ENCODE measurements around the gene ANO4.
"Not testable (repeated sequence)": the region's sequence is repeated elsewhere in the genome, so short reads cannot be mapped to it uniquely, and the experiment has no call there.

ANO4 gene

DNA sequence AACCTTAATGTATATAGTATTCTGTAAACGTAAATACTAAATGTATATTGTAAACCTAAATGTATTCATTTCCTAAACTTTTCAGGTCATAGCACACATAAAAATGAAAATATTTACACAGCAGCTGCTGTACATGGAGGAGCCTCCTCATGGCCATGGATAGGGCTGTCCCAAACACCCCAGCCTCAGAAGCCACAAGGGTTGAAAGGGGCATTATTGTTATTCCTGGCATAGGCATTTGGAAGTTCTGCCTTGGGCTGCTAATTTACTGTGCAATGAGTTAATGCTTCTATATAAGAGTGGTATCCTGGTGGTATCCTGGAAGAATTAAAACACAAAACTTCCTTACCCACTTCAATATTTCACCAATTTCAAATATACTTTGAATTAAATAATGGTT, 256.1 kb downstream of the ANO4 start:
- no peak for DNase-seq

DNA sequence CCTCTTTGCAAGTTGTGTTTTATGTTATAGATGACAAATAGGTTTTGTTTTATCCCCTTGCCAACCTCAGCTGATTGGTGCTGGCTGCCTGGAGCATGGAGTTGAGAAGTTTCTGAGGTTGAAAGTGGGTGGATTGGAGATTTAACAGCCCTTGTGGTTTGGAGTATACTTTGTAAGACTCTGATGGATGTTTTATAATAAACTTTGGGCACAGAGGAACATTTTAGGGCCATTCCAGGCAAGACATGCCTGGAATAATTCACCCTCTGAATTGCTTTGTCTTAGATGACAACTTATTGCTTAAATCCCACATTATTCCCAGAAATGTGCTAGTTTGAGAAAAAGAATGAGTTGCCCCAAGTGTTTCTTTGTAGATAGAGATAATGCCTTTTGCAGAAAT, 256.6 kb downstream of the ANO4 start:
- no peak for DNase-seq

- no peak for DNase-seq
These were observed 257.4 kb downstream of the ANO4 start for GRCh38 chr12:101051901-101052550.

DNA sequence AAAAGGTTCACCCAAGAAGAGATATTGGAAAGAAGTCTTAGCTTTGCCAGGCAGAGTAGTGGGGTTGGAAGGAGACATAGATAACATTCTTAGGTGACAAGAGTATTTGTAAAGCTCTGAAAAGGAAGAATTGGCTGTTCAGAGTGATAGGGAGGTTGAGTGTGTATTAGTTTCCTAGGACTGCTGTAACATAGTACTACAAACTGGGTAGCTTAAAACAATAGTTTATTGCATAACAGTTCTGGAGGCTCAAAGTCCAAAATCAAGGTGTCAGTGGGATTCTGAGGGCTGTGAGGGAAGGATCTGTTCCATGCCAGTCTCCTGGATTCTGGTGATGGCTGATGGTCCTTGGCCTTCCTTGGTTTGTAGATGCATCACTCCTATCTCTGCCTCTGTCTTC, 258.6 kb downstream of the ANO4 start:
- no peak for DNase-seq

DNA sequence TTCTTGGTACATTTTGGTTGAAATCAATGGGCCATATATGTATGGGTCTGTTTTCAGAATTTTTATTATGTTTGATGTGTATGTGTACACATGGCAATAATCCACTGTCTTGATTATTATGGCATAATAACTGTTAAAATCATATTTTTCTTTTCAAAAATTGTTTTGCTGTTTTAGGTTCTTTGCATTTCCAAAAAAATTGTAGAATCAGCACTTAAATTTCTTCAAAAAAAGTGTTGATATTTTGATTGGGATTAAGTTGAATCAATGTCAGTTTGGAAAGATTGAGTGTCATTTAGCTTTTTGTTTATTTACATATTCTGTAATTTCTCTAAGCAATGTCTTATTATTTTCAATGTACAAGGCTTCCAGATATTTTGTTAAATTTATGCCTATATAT, 261.4 kb downstream of the ANO4 start:
- DNase-seq, result no peak

- not testable (repeated sequence) for DNase-seq
These were observed 267.9 kb downstream of the ANO4 start for GRCh38 chr12:101062508-101062907.

DNA sequence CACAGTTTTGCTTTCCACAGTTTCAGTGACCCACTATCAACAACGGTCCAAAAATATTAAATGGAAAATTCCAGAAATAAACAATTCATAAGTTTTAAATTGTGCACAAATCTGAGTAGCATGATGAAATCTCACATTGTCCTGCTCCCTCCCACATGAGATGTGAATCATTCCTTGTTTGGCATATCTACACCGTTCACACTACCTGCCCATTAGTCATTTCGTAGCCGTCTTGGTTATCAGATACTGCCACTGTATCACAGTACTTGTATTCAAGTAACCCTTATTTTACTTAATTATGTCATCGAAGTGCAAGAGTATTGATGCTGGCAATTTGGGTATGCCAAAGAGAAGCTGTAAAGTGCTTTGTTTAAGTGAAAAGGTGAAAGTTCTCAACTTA, 270.1 kb downstream of the ANO4 start:
- DNase-seq, result no peak

DNA sequence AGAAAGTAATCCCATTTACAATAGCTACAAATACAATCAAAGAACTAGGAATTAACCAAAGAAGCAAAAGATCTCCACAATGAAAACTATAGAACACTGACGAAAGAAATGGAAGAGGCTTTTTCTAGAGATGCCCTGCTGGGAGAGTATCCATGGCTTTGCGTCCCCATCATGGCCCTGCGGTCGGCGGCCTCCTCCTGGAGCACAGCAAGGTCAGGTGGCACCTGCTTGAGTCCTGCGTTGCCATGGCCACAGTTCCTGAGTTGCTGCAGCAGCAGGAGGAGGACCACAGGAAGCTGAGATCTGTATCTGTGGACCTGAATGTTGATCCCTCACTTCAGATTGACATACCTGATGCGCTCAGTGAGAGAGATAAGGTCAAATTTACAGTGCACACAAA, 271.9 kb downstream of the ANO4 start:
- DNase-seq, result no peak

DNA sequence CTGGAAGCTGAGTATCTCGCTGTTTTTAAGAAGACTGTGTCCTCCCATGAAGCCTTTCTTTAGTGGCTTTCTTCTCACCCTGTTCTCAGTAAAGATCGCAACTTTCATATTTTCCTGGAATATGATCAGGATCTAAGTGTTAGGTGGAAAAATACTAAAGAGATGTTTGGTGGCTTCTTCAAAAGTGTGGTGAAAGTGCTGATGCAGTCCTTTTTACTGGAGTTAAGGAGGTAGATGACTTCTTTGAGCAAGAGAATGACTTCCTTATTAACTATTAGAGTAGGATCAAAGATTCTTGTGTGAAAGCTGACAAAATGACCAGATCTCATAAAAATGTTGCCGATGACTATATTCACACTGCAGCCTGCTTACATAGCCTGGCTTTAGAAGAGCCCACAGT, 273.8 kb downstream of the ANO4 start:
- DNase-seq, result no peak

GRCh38 chr12:101068836-101069235, 274.3 kb downstream of the ANO4 start:
- DNase-seq, result no peak

DNA sequence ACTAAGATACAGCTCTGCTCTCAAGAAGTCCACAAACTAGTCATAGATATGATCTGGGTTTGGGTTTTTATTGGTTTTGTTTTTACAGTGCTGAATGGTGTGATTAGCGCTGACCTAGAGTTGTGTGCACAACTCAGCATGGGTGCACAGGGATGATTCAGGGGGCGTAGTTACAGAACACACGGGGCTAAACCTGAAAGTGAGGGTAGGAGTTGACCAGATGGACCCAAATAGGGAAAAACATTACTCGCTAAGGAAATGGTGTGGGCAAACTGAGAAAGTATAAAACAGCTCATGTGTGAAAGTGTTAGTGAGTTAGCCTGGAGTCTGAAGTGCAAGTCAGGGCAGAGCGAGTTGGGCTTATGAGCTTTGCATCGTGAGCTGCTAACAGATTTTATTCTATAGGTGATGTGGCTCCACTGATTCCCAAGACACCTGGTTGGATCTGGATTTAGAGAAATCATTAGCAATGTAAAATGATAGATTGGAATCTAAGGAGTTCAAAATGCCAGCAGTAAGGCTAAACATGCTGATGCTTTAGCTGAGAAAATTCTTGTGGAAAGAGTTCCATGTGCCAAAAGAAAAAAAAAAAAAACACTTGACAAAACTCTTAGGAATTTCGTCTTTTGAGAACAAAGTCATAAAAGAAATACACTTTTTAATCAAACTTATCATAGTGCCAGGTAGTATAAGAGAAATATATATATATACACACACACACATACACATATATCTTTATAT, 280.5 kb downstream of the ANO4 start:
- DNase-seq, result no peak

GRCh38 chr12:101076921-101077320, 282.3 kb downstream of the ANO4 start:
- no peak for DNase-seq

DNA sequence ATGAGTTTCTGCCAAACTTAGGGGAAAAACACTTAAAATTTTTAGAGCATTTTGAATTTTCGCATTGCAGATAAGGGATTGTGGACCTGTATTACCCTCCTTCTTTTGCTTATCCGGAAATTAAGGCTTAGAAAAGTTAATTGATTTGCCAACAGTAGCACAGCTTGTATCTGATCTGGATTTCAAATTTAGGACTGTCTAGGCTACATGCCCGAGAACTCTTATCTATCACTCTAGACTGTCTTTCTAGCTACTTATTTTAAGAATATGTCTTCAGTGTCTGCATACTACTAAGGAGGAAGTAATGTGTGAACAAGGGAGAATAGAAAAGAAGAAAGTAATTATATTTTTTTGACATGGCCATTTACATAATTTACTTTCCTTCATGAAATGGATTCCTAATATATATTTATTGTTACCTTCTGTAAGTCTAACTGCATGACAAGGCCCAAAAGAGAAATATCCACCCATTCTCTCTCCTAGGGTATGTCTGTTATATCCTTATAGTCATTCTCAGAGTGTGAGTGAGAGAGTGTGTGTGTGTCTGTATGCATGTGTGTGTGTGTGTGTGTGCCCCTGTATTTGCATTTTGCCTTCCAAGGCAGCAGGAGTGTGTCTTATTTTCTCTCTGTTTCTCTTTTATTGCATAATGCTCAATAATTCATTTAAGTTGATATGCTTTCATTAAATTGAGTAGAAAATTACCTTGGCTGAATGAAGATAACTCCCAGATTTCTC, 283.4 kb downstream of the ANO4 start:
- no peak for DNase-seq

DNA sequence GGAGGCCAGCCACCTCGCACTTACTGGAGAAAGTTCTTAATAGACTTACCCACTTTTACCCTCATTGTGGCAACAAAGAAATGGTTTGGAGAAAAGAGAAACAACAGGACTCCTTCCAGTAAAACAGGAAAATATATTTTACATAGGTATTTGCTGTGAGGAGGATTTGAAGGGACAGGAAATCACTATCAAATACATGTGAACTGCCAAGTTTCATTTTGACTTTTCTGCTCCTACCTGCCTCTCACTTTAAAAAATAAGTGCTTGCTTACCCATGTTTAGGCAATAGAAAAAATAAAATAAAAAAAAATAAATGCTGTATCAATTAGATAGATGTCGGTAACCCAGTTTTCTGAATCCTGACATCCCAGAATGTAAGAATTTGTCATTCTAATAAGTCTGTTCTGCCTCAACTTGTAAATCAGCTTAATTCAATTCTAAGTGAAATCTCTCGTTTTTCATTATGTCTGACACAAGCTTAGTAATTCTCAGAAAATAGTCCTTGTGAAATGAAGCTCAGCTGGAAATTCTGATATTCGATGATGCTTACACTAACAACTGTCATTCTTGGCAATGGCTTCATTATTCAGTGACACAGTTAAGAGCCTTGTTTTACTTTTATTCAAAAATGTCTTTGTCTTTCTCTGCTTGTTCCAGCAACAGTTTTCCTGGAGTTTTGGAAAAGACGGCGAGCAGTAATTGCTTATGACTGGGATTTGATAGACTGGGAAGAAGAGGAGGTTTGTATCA, 284.1 kb downstream of the ANO4 start:
- no peak for DNase-seq

DNA sequence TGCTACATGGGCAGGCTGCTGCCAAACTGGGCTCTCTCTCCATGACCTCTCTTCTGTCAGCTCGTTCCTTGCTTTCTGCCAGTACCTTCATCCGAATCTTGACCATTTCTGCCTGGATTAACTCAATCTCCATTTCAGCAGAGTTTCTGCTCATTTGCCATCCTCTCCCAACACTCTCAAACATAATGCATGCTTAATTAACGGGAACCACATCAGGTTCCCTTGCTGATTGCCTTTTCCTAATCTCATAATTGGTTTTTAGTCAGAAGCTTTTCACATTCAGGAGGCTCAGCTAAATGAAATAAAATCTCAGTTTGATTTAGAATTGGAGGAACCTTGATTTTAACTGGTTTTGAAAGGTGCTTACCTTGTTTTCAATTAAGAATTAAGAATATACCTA, 288.1 kb downstream of the ANO4 start:
- no peak for DNase-seq

GRCh38 chr12:101086490-101087135, 292.0 kb downstream of the ANO4 start:
- no peak for DNase-seq

DNA sequence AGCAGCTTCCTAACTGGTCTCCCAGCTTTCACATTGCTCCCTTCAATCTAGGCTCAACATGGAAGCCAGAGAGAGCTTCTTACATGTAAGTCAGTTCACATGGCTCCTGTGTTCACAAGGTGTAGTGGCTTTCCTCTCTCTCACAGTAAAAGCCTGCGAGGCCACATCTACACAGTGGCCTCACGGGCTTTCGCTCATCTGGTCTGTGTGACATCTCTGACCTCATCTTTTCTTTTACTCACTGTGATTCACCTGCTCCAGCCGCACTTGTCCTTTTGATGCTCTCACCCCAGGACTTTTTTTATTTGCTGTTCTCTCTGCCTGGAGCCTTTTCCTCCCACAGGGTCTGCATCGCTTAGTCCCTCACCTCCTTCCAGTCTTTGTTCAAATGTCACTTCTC, 293.3 kb downstream of the ANO4 start:
- DNase-seq, result no peak

DNA sequence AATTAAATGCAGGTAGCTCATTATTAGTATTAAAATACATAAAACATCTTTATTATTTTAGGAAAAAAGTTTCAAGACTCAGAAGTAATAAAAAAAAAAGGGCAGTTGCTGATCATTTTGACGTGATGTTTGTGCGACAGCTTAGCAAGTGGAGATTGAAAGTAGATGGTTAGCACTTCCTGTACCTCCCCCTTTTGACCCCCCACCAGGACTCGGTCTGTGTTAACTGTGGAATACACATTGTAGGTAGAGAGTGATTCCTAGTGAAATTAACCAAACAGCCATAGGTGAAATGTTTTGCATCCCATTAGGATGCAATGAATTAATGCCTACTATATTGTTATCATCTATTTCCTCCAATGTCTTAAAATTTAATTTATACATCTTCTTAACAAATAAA, 294.7 kb downstream of the ANO4 start:
- DNase-seq, result no peak

- DNase-seq, result not testable (repeated sequence)
These were observed 295.6 kb downstream of the ANO4 start for GRCh38 chr12:101090222-101090621.

GRCh38 chr12:101097829-101098580, 303.4 kb downstream of the ANO4 start:
- no peak for DNase-seq

DNA sequence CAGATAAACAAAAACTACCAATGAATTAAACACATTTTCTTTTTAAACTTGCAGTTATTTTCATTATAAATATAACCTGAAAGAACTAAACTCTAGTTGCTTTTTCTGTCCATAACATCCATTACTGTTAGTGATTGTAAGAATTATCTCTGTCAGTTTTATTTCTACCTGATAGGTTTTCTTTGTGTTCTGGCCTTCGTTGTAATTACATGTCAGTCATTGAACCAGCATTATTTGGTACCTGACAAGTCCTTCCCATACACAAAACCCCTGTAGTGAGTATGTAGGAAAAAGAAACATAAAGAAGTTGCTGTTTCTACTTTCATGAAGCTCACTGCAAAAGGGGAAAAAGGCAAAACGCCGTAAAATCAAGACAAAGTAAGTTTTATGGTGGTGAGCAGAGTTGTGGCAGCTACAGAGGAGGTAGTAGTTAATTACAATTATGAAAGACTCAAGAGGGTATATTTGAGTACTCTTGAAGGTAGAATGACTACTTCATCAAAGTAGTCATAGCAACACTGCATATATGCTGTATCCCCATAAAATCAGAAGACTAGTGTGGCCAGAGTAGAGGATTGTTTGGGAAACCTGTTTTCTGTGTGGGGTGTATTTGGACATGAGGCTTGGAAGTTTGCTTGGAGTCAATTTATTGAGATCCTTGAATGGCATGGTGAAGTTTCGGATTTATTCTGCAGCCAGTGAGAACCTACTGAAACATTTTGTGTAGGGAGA, 312.6 kb downstream of the ANO4 start:
- no peak for DNase-seq

Measured in inflammatory macrophage treated with lipopolysaccharide for 4 hours (primary cell).